ENCODE measurements around the gene MAP3K4. TPM values are rescaled to one million over a fixed set of nuclear protein-coding genes. Genes with fewer than 3 reads are reported as not detected.

Gene MAP3K4
- total and polyA plus RNA-seq, 9 donors, result 15.6 to 52.3 (median 38.6) TPM

GRCh38 chr6:161079566-161080262, 88.1 kb downstream of the MAP3K4 start:
- intact Hi-C loops (cut with DNase I), result no loop called here

GRCh38 chr6:161080263-161080970, 88.8 kb downstream of the MAP3K4 start:
- 88 to 89% (median 89%) methylated on average over 12 of the region's 12 CpGs for WGBS, 3 donors
- Histone ChIP-seq H3K9me3 (no peaks in the 10 kb centered on the region), H3K36me3 (no peaks in the 10 kb centered on the region), H3K4me1 (ENCODE audit: insufficient read depth) (peaks cover under 1% of the 10 kb centered on the region), H3K4me3 (no peak overlapping the region), H3K27ac (no peak overlapping the region), H3K27me3 (no peaks in the 10 kb centered on the region)
- intact Hi-C loops (cut with DNase I), result no loop called here
- no peak for DNase-seq
- TF ChIP-seq POLR2A (IDR thresholded peaks at IDR 0.05), result no peak
- no peak for TF ChIP-seq EP300 (IDR thresholded peaks at IDR 0.05)
- no peak for TF ChIP-seq CTCF (IDR thresholded peaks at IDR 0.05)

More at GRCh38 chr6:161079566-161080262, 88.1 kb downstream of the MAP3K4 start:
- no peaks in the 10 kb centered on the region for H3K9me3 ChIP-seq
- peaks cover 1% of the 10 kb centered on the region for H3K4me1 ChIP-seq (ENCODE audit: insufficient read depth)
- no peak for TF ChIP-seq POLR2A (IDR thresholded peaks at IDR 0.05)
- TF ChIP-seq CTCF (IDR thresholded peaks at IDR 0.05), result no peak
- no peak for TF ChIP-seq EP300 (IDR thresholded peaks at IDR 0.05)
- no peak for DNase-seq
- WGBS, 3 donors, result 82 to 90% (median 85%) methylated on average over 12 of the region's 12 CpGs
- no peaks in the 10 kb centered on the region for H3K27me3 ChIP-seq
- H3K36me3 ChIP-seq, result no peaks in the 10 kb centered on the region
- H3K27ac ChIP-seq, result no peak overlapping the region
- H3K4me3 ChIP-seq, result no peak overlapping the region

GRCh38 chr6:161082215-161082614, 90.6 kb downstream of the MAP3K4 start:
- no peak overlapping the region for H3K4me3 ChIP-seq
- TF ChIP-seq CTCF (IDR thresholded peaks at IDR 0.05), result no peak
- no peak for TF ChIP-seq POLR2A (IDR thresholded peaks at IDR 0.05)
- TF ChIP-seq EP300 (IDR thresholded peaks at IDR 0.05), result no peak
- intact Hi-C loops (cut with DNase I), result no loop called here
- no peak for DNase-seq
- H3K27ac ChIP-seq, result no peak overlapping the region
- H3K36me3 ChIP-seq, result no peaks in the 10 kb centered on the region
- no peaks in the 10 kb centered on the region for H3K9me3 ChIP-seq
- H3K27me3 ChIP-seq, result no peaks in the 10 kb centered on the region
- 84 to 87% (median 86%) methylated on average over 2 of the region's 2 CpGs for WGBS, 3 donors
- H3K4me1 ChIP-seq (ENCODE audit: insufficient read depth), result no peaks in the 10 kb centered on the region

- Histone ChIP-seq H3K4me3 (no peak overlapping the region), H3K9me3 (no peaks in the 10 kb centered on the region), H3K27ac (no peak overlapping the region), H3K36me3 (no peaks in the 10 kb centered on the region), H3K4me1 (ENCODE audit: insufficient read depth) (no peaks in the 10 kb centered on the region), H3K27me3 (no peaks in the 10 kb centered on the region)
- DNase-seq, result no peak
- TF ChIP-seq EP300 (IDR thresholded peaks at IDR 0.05) (no peak), CTCF (IDR thresholded peaks at IDR 0.05) (no peak), POLR2A (IDR thresholded peaks at IDR 0.05) (no peak)
- WGBS, 3 donors, result 94 to 97% (median 97%) methylated on average over 5 of the region's 5 CpGs
- intact Hi-C loops (cut with DNase I), result no loop called here
Observed at GRCh38 chr6:161085246-161085645, 93.7 kb downstream of the MAP3K4 start.

All from ovary (tissue), 9 donors.